Endothelial cell of umbilical vein (primary cell): ENCODE measurements around the gene DMWD.

ENCODE experiments used
- CTCF ChIP-seq, 2 donors: IDR thresholded peaks; 1 replicate in 1 of 2; 2 replicates in 1 of 2; pipeline ENCODE4 v1.5.1; 2011; ENCODE audit warnings: low read length in 2 of 2, mild to moderate bottlenecking in 2 of 2, moderate library complexity in 2 of 2, control low read depth in 1 of 2, inconsistent platforms in 1 of 2, low read depth in 1 of 2; ENCODE audit not compliant: insufficient read depth in 1 of 2; ENCODE audit errors: extremely low read depth in 1 of 2
- EZH2 ChIP-seq: IDR thresholded peaks from 2 replicates; pipeline ENCODE4 v1.6.1; 2012; ENCODE audit warnings: borderline replicate concordance, low read depth, mild to moderate bottlenecking, moderate library complexity, low read length, inconsistent platforms; ENCODE audit not compliant: severe bottlenecking
- FOS ChIP-seq: IDR thresholded peaks from 2 replicates; pipeline ENCODE4 v1.6.1; 2011; ENCODE audit warnings: mild to moderate bottlenecking, low read length, moderate library complexity, borderline replicate concordance; ENCODE audit not compliant: insufficient read depth
- GATA2 ChIP-seq: IDR thresholded peaks from 2 replicates; pipeline ENCODE4 v1.7.0; 2011; ENCODE audit warnings: low read depth, mild to moderate bottlenecking, moderate library complexity, mixed read lengths, low read length; ENCODE audit not compliant: insufficient read length, insufficient read depth
- JUN ChIP-seq: IDR thresholded peaks from 2 replicates; pipeline ENCODE4 v1.6.1; 2011; ENCODE audit warnings: borderline replicate concordance, low read depth; ENCODE audit not compliant: insufficient read length, insufficient read depth
- MAX ChIP-seq: IDR thresholded peaks from 2 replicates; pipeline ENCODE4 v1.6.1; 2011; ENCODE audit not compliant: insufficient read depth, insufficient read length
- MYC ChIP-seq: IDR thresholded peaks from one replicate; pipeline ENCODE4 v1.6.1; 2011; ENCODE audit warnings: mild to moderate bottlenecking, low read depth, low read length
- POLR2A ChIP-seq: IDR thresholded peaks from 2 replicates; pipeline ENCODE4 v1.6.1; 2012; ENCODE audit warnings: low read depth, mild to moderate bottlenecking, control low read depth, low read length
- POLR2AphosphoS5 ChIP-seq: IDR thresholded peaks from 2 replicates; pipeline ENCODE4 v1.6.1; 2012; ENCODE audit warnings: low read depth, mild to moderate bottlenecking, control low read depth, low read length, moderate library complexity; ENCODE audit not compliant: insufficient read depth

- TF ChIP-seq CTCF (IDR thresholded peaks at IDR 0.05; ENCODE audit: extremely low read depth in 1 of 2, insufficient read depth in 1 of 2, low read depth in 1 of 2, low read length in 2 of 2): no peak
- no peak for TF ChIP-seq POLR2A
- TF ChIP-seq MAX: no peak
- no peak for TF ChIP-seq POLR2AphosphoS5
- TF ChIP-seq EZH2: no peak
- no peak for TF ChIP-seq MYC
- no peak for TF ChIP-seq JUN
- no peak for TF ChIP-seq FOS
- no peak for TF ChIP-seq GATA2
These were observed 28.2 kb downstream of the DMWD start for GRCh38 chr19:45764475-45764874.
